ENCODE data around the gene RPN2. TPM values are rescaled to one million over a fixed set of nuclear protein-coding genes. Genes with fewer than 3 reads are reported as not detected.

The RPN2 gene
- total and polyA plus RNA-seq, 7 donors = 66.4 to 131 (median 94.9) TPM

DNA sequence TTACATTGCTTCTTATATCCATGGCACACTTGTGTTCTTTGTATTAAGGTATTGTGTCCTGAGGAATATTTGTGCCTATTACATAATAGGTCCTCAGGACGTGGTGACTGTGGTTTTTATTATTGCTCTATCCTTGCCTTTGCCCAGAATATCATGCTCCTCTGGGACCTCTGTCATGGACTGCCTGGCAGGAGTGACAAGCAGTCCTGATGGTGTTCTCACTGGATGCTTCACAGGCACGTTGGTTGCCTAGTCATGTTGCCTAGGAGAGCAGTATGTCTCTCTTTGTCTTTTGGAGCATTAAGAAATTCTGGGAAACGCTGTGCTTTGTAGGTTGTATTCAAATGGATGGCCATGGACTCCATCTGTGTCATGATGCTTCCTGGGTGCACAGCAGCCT lies 24.9 kb downstream of the RPN2 start:
- intact Hi-C loops (cut with DNase I) = no loop called here

DNA sequence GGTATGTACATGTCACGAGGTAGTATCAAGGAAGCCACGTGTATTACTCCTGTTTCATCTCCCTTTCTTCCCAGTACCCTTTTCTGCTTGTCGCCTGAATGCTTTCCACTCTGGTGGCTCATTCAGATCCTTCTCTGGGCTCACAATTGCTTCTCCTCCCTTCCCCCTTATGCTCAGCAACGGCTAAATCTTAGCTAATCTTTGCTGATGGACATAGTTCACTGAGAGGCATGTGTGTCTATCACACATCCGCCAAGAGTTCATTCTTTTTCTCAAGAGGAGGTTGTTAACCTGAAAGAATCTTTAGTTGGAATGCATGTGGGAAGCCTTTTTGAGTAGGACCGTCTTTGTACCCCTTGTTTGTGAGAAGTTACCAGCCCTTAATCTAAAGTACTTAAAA lies 26.0 kb downstream of the RPN2 start:
- Histone ChIP-seq H3K27me3 (ENCODE audit: insufficient read depth in 3 of 3, low read length in 2 of 3) (no peaks in the 10 kb centered on the region), H3K27ac (no peak overlapping the region), H3K36me3 (ENCODE audit: insufficient read depth in 1 of 2, low read depth in 1 of 2) (peaks cover 16 to 98% of the 10 kb centered on the region in 2 donors), H3K9me3 (no peaks in the 10 kb centered on the region), H3K4me1 (peaks cover 14% of the 10 kb centered on the region), H3K4me3 (no peak overlapping the region)
- no peak for ATAC-seq
- TF ChIP-seq, protein P1, sequence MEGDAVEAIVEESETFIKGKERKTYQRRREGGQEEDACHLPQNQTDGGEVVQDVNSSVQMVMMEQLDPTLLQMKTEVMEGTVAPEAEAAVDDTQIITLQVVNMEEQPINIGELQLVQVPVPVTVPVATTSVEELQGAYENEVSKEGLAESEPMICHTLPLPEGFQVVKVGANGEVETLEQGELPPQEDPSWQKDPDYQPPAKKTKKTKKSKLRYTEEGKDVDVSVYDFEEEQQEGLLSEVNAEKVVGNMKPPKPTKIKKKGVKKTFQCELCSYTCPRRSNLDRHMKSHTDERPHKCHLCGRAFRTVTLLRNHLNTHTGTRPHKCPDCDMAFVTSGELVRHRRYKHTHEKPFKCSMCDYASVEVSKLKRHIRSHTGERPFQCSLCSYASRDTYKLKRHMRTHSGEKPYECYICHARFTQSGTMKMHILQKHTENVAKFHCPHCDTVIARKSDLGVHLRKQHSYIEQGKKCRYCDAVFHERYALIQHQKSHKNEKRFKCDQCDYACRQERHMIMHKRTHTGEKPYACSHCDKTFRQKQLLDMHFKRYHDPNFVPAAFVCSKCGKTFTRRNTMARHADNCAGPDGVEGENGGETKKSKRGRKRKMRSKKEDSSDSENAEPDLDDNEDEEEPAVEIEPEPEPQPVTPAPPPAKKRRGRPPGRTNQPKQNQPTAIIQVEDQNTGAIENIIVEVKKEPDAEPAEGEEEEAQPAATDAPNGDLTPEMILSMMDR (IDR thresholded peaks at IDR 0.05) = no peak
- WGBS, 3 donors = 86 to 93% (median 88%) methylated on average over 6 of the region's 6 CpGs
- intact Hi-C loops (cut with DNase I) = no loop called here
- no peak for DNase-seq

More for the DNA sequence above, 24.9 kb downstream of the RPN2 start:
- no peak overlapping the region for H3K4me3 ChIP-seq
- H3K9me3 ChIP-seq = no peaks in the 10 kb centered on the region
- ATAC-seq (no peak), DNase-seq (no peak)
- WGBS, 3 donors = 53 to 72% (median 68%) methylated on average over 3 of the region's 3 CpGs
- H3K4me1 ChIP-seq = peaks cover 21% of the 10 kb centered on the region
- no peak overlapping the region for H3K27ac ChIP-seq
- H3K36me3 ChIP-seq (ENCODE audit: insufficient read depth in 1 of 2, low read depth in 1 of 2) = peaks cover 21 to 98% of the 10 kb centered on the region in 2 donors
- TF ChIP-seq, protein P1 (IDR thresholded peaks at IDR 0.05) = no peak
- no peaks in the 10 kb centered on the region for H3K27me3 ChIP-seq (ENCODE audit: insufficient read depth in 3 of 3, low read length in 2 of 3)

DNA sequence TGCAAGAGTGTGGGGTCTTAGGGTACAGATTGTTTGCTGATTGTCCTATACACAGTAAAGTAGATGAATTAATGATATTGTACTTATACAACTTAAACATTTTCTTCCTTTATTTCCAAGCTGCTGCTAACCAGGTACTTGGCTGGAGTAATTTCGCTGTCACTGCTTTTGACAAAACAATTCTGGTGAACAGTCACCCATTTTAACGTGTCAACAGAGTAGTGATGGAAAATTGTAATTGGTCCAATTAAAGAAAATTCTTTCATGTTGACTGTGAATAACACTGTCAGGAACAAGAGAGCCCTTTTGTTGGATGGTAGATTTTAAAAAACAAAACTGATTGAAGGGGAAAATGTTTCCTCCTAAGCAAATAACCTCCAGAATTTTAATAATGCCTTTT lies 26.7 kb downstream of the RPN2 start:
- DNase-seq (no peak), ATAC-seq (no peak)
- TF ChIP-seq, protein P1 (IDR thresholded peaks at IDR 0.05) = no peak
- H3K9me3 ChIP-seq = no peaks in the 10 kb centered on the region
- no peak overlapping the region for H3K4me3 ChIP-seq
- peaks cover 14% of the 10 kb centered on the region for H3K4me1 ChIP-seq
- no peaks in the 10 kb centered on the region for H3K27me3 ChIP-seq (ENCODE audit: insufficient read depth in 3 of 3, low read length in 2 of 3)
- H3K36me3 ChIP-seq (ENCODE audit: insufficient read depth in 1 of 2, low read depth in 1 of 2) = peaks cover 13 to 98% of the 10 kb centered on the region in 2 donors
- no peak overlapping the region for H3K27ac ChIP-seq
- WGBS, 3 donors = 63 to 66% (median 65%) methylated on average over 2 of the region's 2 CpGs
- intact Hi-C loops (cut with DNase I) = no loop called here

DNA sequence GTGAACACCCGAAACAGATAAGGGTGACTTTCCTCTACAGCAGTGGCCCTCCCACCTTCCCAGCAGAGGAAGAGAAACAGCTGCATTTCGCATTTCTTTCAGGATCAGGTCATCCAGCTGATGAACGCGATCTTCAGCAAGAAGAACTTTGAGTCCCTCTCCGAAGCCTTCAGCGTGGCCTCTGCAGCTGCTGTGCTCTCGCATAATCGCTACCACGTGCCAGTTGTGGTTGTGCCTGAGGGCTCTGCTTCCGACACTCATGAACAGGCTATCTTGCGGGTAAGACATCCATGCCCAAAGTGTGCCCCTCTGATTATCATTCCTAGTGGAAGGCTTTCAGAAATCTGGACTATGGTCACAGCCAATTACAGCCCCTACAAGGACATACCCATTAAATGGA lies 28.0 kb downstream of the RPN2 start:
- Histone ChIP-seq H3K27ac (no peak overlapping the region), H3K9me3 (no peaks in the 10 kb centered on the region)
- WGBS, 3 donors = 73 to 89% (median 76%) methylated on average over 11 of the region's 11 CpGs

More for the DNA sequence above, 28.0 kb downstream of the RPN2 start:
- Histone ChIP-seq H3K4me1 (peaks cover 8% of the 10 kb centered on the region), H3K36me3 (ENCODE audit: insufficient read depth in 1 of 2, low read depth in 1 of 2) (peaks cover 13 to 97% of the 10 kb centered on the region in 2 donors), H3K27me3 (ENCODE audit: insufficient read depth in 3 of 3, low read length in 2 of 3) (no peaks in the 10 kb centered on the region), H3K4me3 (no peak overlapping the region)
- TF ChIP-seq, protein P1 (IDR thresholded peaks at IDR 0.05) = no peak
- ATAC-seq (no peak), DNase-seq (no peak)
- intact Hi-C loops (cut with DNase I) = no loop called here
